OCI-LY7 (cell line): ENCODE data around the gene TANC1. TPM values are rescaled to one million over a fixed set of nuclear protein-coding genes. Genes with fewer than 3 reads are reported as not detected.

Experiments
- BruUV-seq: library from RNA; stranded (reverse); fragments of 400-500 nt; replicated peaks from 2 replicates; lab custom pipeline; 2021; lab: Mats Ljungman, UMichigan
- CTCF ChIA-PET: fragments of 300-600 bp; sonication (Branson Sonifier 250); formaldehyde crosslinking; loops from one replicate; lab custom pipeline; 2022; ENCODE audit warnings: antibody characterized with exemption; ENCODE audit not compliant: unreplicated experiment; lab: Charles Lee
- POLR2A ChIA-PET: fragments of 300-600 bp; sonication (Branson Sonifier 250); formaldehyde crosslinking; loops from one replicate; lab custom pipeline; 2022; ENCODE audit warnings: antibody characterized with exemption; lab: Charles Lee
- DNase-seq: peaks from one replicate; pipeline ENCODE4 v3.0.0-alpha.2; 2015; ENCODE audit warnings: low spot score
- H2AFZ ChIP-seq: fragments of 200-600 bp; sonication (generic), shearing (Covaris generic); 2 replicates; pipeline ENCODE4 v1.6.1; 2014; ENCODE audit warnings: mild to moderate bottlenecking, antibody characterized with exemption, low read length, moderate library complexity
- H3K27ac ChIP-seq: fragments of 200-600 bp; sonication (generic); 2 replicates; pipeline ENCODE4 v1.5.1; 2014; ENCODE audit warnings: mixed run types, low read depth, mild to moderate bottlenecking, moderate library complexity, low read length, inconsistent platforms; ENCODE audit not compliant: poor library complexity, severe bottlenecking
- H3K36me3 ChIP-seq: fragments of 200-600 bp; sonication (generic); 2 replicates; pipeline ENCODE4 v1.6.1; 2014; ENCODE audit warnings: mild to moderate bottlenecking, antibody characterized with exemption, low read length, moderate library complexity, mixed read lengths; ENCODE audit not compliant: insufficient read depth
- H3K4me1 ChIP-seq: fragments of 200-600 bp; sonication (generic); 2 replicates; pipeline ENCODE4 v1.5.1; 2014; ENCODE audit warnings: mild to moderate bottlenecking, low read length; ENCODE audit not compliant: insufficient read depth, poor library complexity, severe bottlenecking
- H3K4me2 ChIP-seq: fragments of 200-600 bp; sonication (generic); 2 replicates; pipeline ENCODE4 v1.6.1; 2014; ENCODE audit warnings: mild to moderate bottlenecking, low read length
- H3K4me3 ChIP-seq: fragments of 200-600 bp; sonication (generic); 2 replicates; pipeline ENCODE4 v1.5.1; 2014; ENCODE audit warnings: mild to moderate bottlenecking, low read depth, low read length; ENCODE audit not compliant: poor library complexity, severe bottlenecking
- H3K79me2 ChIP-seq: fragments of 200-600 bp; sonication (generic); 2 replicates; pipeline ENCODE4 v1.6.1; 2016; ENCODE audit warnings: low read depth, mild to moderate bottlenecking, low read length, moderate library complexity, mixed read lengths; ENCODE audit not compliant: insufficient read depth
- H3K9me2 ChIP-seq: fragments of 200-600 bp; sonication (generic); 2 replicates; pipeline ENCODE4 v1.6.1; 2016; ENCODE audit warnings: mild to moderate bottlenecking, low read length, mixed read lengths; ENCODE audit not compliant: insufficient read depth
- H3K9me3 ChIP-seq: fragments of 200-600 bp; sonication (generic); 2 replicates; pipeline ENCODE4 v1.6.1; 2014; ENCODE audit warnings: mild to moderate bottlenecking, mixed run types, low read length, mixed read lengths
- H4K20me1 ChIP-seq: fragments of 200-600 bp; sonication (generic); 2 replicates; pipeline ENCODE4 v1.6.1; 2014; ENCODE audit warnings: mild to moderate bottlenecking, antibody characterized with exemption, low read length, moderate library complexity, mixed read lengths; ENCODE audit not compliant: insufficient read depth
- CTCF ChIP-seq: fragments of 200-600 bp; sonication (generic); conservative IDR thresholded peaks from 2 replicates; pipeline ENCODE4 v1.5.1; 2014; ENCODE audit warnings: mild to moderate bottlenecking, antibody characterized with exemption, low read length, moderate library complexity, mixed read lengths
- EZH2phosphoT487 ChIP-seq: fragments of 200-600 bp; sonication (generic); IDR thresholded peaks from 2 replicates; pipeline ENCODE4 v1.6.1; 2018; ENCODE audit warnings: low read depth, borderline replicate concordance, mild to moderate bottlenecking, mixed run types, antibody characterized with exemption, low read length, moderate library complexity, mixed read lengths
- intact Hi-C: fragments of 100-400 bp; cut with micrococcal nuclease; formaldehyde crosslinking; loops from one replicate; pipeline ENCODE4 v1.10.0; 2022; ENCODE audit not compliant: unreplicated experiment
- total RNA-seq, 2 experiments: library from RNA; depleted of rRNA in 1 of 2; stranded (reverse); fragments of >200 nt in 1 of 2; shearing (Covaris generic) in 1 of 2; gene quantifications; 2 replicates each; pipeline ENCODE4 v1.2.3, GENCODE V29; 2014 to 2022

Gene TANC1
- total RNA-seq, 2 experiments from 2014 or later = 0.04 TPM; not detected in 1

GRCh38 chr2:159076241-159076640 is 107.8 kb downstream of the TANC1 start:
- no peak overlapping the region for H3K4me2 ChIP-seq
- intact Hi-C loops = no loop called here

DNA sequence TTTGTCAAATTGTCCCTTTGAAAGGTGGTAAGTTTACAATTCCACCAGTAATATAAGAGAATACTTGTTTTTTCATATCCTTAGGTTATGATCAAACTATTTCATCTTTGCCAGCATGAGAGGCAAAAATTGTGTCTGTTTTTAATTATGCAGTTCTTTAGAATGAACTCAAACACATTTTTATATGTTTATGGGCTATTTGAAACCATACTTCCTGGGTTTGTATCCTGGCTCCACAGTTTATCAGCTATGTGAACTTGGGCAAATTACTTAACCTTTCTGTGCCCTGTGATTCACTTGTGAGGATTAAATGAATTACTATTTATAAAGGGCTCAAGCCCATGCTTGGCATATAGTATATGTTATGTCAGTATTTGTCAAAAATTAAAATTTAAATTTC is 109.4 kb downstream of the TANC1 start:
- H3K4me3 ChIP-seq = no peak overlapping the region
- no peak overlapping the region for H3K4me2 ChIP-seq
- BruUV-seq = no TSS peak
- no peak for TF ChIP-seq EZH2phosphoT487
- TF ChIP-seq CTCF = no peak
- H4K20me1 ChIP-seq = no peaks in the 10 kb centered on the region
- H2AFZ ChIP-seq = no peak overlapping the region
- no peaks in the 10 kb centered on the region for H3K9me2 ChIP-seq
- ChIA-PET CTCF (no interaction called here), POLR2A (interaction anchor here (0.6 to 1.1 kb wide), 3 partner anchors 8 to 532 kb away, joined by 3 to 4 read pairs (median 3); no protein-coding TSS in a partner anchor)
- H3K27ac ChIP-seq = no peak overlapping the region
- H3K36me3 ChIP-seq = no peaks in the 10 kb centered on the region
- H3K4me1 ChIP-seq = no peaks in the 10 kb centered on the region
- H3K9me3 ChIP-seq = no peaks in the 10 kb centered on the region
- DNase-seq = no peak
- intact Hi-C loops = no loop called here
- no peaks in the 10 kb centered on the region for H3K79me2 ChIP-seq

More at GRCh38 chr2:159076241-159076640, 107.8 kb downstream of the TANC1 start:
- H3K9me2 ChIP-seq = no peaks in the 10 kb centered on the region
- H2AFZ ChIP-seq = no peak overlapping the region
- ChIA-PET POLR2A (no interaction called here), CTCF (no interaction called here)
- H3K4me3 ChIP-seq = no peak overlapping the region
- no peaks in the 10 kb centered on the region for H3K79me2 ChIP-seq
- TF ChIP-seq CTCF (no peak), EZH2phosphoT487 (no peak)
- no TSS peak for BruUV-seq
- no peaks in the 10 kb centered on the region for H3K36me3 ChIP-seq
- H3K9me3 ChIP-seq = no peaks in the 10 kb centered on the region
- no peak overlapping the region for H3K27ac ChIP-seq
- no peaks in the 10 kb centered on the region for H3K4me1 ChIP-seq
- DNase-seq = no peak
- H4K20me1 ChIP-seq = no peaks in the 10 kb centered on the region

DNA sequence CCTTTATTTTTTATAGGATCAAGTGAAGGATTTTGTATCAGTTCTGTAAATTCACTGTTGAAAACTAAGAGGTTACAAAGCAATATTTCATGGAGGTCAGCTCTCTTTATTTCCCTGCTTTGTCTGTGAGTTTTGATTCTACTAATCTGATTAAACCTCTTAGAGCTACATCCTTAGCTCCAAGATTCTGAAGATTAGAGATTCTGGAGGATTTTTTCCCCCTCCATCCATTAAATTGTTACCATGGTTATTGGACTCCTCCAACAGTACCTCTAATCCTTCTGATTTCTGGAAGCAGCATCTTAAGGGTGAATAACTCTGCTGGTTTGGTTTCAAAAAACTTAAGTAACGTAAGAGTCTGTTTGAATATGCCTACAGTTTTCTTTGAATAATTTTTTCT is 110.0 kb downstream of the TANC1 start:
- Histone ChIP-seq H3K9me3 (no peaks in the 10 kb centered on the region), H3K4me1 (no peaks in the 10 kb centered on the region), H3K4me2 (no peak overlapping the region), H3K27ac (no peak overlapping the region), H3K4me3 (no peak overlapping the region), H4K20me1 (no peaks in the 10 kb centered on the region), H3K79me2 (no peaks in the 10 kb centered on the region), H3K36me3 (no peaks in the 10 kb centered on the region), H2AFZ (no peak overlapping the region), H3K9me2 (no peaks in the 10 kb centered on the region)
- intact Hi-C loops = no loop called here
- ChIA-PET POLR2A (interaction anchor here (1.0 kb wide), 1 partner anchor 8 kb away, joined by 3 read pairs; no protein-coding TSS in a partner anchor), CTCF (no interaction called here)
- TF ChIP-seq EZH2phosphoT487 (no peak), CTCF (no peak)
- BruUV-seq = no TSS peak
- DNase-seq = no peak
